NCI-H1105 (cell line): ENCODE data around the gene MAD1L1.
"Not testable (repeated sequence)": the region's sequence is repeated elsewhere in the genome, so short reads cannot be mapped to it uniquely, and the experiment has no call there.

Source experiments
- DNase-seq: peaks from one replicate; lab custom pipeline; 2025; lab: John Stamatoyannopoulos, UW

The MAD1L1 gene

DNA sequence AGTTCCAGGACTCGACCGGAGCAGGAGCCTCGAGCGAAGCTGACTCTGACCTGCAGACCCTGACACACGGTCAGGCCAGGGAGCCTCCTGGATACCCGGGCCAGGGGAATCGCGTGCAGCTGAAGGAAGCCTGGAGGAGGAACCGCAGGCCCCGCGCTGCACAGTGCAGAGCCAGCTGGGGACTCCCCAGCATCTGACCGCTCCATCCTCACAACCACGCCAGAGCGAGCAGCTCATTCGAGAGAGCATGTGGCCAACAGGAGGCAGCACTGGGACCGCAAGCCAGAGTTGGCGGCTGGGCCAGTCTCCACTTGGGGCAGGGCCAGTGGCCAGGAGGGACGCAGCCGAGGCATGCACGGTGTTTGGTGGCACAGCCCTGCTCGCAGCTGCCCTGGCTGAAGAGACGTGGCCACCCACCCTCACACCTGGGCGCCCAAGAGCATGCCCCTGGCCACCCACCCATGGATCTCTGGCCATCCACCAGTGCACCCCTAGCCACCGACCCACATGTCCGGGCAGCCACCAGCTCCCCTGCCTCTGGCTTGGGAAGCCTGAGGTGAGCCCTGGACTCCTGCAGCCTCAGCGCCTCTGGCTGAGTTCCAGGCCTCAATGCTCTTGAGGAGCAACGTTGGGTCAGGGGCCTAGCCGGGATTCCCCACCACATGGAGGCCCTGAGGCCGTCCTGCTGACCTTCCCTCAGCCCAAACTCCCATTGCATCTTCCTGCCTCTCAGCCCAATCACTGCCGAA is 348.7 kb downstream of the MAD1L1 start:
- DNase-seq, result no peak

DNA sequence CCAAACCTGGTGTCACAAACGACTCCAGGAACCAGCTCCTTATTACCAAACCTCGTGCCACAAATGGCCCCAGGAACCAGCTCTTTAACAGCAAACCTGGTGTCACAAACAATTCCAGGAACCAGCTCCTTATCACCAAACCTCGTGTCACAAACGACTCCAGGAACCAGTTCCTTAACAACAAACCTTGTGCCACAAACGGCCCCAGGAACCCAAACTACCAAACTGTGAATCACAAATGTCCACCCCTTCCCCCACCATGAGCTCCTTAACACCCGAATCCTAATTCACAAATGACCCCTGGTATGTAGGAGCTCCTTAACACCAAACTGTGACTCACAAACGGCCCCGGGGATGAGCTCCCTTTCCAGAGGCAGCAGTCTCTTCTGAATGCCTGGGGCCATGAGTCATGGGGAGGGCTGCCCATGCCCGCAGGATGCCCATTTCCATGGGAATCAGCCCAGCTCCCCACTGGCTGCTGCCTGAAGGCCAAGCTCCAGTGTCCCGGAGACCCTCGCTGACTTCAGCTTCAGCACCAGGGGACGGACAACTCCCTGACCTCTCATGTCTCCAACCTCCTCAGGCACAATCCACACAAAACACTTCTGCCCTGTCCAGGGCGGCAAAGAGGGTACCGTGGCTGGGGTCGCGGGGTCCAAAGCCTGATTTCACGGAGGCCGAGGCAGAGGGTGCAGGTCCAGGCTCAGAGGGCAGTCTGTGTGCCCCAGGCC is 349.5 kb downstream of the MAD1L1 start:
- DNase-seq, result no peak

DNA sequence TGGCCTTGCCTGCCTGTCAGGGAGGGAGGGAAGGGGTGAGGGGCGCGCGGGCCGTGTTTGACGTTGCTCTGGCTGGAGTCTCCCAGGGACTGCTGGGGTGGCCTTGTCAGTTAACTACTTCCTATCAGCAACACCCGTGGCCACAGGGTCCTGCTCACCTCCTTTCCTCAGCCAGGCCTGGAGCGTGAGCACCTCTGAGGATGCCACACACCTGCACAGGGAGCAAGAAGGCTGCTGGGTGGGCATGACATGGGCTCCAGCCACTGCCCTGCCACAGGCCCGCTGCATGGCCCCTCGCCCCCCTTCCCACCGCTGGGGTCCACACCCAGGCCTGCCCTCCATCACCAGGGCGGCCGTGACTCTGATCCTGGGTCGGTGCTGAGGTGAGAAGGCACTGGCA is 350.3 kb downstream of the MAD1L1 start:
- no peak for DNase-seq

DNA sequence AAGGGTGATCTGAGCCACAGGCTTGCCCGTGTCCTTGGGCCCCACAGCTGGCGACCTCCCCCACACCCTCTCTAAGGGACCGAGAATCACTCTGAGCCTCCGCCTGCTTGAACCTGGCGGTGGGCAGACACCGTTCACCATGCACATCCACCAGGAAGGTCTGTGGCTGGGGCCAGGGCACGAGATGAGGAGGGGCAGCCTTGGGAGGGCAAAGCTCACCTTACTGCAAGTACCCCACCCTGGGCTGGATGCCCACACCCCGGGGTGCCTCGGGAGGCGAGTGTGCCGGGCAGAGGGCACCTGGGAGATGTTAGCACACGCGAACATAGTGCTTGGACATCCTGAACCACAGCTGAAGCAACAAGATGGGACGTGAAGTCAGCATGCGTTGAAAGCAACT is 350.8 kb downstream of the MAD1L1 start:
- no peak for DNase-seq

DNA sequence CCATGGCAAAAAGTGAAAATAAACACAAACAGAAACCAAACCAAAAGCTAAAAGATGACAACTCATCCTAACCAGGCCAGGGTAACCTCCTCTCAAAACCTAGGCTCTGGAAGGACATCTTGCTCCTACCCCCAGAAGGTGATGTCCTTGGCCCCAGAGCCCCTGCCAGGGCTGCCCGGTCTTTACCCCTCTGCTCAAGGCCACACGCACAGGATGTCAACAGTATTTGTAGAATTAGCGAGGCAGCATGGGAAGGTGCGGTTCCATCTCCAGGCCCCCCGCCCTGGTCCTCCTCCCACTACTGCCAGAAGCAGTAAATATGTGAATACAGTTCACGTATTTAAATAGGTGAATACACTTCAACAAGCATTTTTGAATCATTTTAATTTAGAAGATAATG is 356.1 kb downstream of the MAD1L1 start:
- not testable (repeated sequence) for DNase-seq

DNA sequence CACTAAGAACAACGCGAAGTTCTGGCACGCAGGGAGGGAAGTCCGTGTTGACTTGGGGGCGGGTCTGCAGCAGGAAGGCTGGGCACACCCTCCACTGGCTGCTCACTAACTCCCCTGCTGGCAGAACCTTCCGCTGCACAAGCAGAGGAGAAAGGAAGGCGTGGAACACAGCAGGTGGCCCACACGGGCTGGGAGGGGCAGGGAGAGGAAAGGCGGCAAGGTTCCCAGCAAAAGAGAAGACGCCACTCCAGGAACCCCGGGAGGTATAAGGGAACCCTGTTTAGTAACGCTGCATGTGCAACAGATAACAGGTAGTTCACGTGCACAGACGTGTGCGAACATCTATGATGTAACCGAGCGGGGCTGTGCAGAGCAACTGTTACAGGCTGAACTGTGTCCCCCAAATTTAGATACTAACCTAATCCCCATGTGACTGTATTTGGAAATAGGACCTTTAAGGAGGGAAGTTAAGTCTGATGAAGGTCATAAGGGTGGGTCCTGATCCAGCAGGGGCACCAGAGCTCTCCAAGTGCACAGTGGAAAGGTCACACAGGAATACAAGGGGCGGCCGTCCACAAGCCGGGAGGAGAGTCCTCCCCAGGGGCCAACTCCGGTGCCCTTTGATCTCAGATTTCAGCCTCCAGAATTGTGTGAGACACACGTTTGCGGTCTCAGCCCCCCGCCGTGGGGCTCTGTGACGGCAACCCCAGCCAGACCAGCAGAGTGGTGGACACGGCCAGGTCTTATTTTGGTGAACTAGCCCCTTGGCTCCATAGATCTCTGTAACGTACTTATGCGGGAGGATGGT is 357.1 kb downstream of the MAD1L1 start:
- not testable (repeated sequence) for DNase-seq

DNA sequence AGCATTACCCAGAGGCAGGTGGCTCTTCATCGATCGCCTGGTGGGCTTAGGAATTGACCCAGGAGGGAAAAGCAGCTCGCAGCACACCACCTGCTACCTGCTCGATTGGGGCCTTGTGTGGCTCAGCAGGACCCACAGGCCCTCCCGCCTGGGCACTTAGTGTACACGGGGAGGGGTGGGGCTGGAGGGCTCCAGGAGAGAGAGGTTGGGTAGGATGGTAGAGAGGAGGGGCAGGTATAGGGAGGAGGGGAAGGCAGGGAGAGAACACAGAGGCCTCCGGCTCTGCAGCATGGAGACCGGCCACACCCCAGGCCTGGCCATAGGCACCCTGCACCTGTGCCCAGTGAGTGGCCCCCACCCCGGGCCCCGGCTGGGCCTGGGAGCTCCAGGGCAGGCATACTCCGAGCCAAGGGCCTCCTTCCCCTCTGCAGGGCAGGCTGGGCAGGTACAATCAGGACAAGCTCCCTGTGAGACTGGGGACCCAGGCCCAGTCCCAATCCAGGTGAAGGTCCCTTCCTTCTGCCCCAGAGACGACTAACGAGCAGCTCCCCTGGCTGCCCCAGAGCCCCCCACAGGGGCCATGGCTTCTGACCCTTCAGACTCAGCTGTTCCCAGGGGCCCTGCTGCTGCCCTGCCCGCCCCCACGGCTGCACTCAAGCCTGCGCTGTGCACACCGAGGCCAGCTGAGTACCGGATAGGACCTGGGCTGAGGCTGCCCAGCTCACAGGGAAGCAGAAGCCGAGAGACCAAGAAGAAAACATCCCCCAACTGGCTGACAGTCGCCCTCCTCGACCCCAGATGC is 358.0 kb downstream of the MAD1L1 start:
- DNase-seq, result not testable (repeated sequence)

DNA sequence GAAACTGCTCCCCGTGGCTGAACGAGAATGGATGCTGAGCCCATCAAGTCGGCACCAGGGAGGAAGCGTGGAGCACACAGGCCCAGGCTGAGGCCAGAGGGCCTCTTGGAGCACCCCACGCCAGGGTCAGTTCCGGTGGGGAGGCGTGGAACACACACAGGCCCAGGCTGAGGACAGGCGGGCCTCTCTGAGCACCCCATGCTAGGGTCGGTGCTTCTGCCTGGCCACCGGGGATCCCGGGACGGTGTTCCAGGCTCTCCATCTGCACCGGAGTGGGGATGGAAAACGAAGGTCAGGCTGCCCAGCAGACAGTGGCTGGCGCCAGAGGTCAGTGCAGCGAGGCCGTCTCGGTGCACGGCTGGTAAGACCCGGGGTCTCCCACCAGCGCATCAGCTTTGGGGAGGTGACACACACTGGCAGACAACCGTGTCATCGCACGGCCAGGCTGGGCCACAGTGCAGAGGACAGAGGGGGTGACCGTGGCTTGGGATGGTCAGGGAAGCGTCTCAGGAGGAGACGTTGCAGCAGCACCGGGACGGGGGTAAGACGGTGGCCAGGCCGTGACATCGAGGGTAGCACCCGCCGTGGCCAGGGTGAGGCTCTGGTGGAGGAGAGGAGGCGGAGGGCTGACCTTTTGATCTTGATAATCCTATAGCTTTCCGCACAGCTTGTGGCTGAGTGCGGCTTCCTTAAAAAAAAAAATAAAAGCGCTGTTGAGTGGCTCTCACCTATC is 358.7 kb downstream of the MAD1L1 start:
- no peak for DNase-seq

DNA sequence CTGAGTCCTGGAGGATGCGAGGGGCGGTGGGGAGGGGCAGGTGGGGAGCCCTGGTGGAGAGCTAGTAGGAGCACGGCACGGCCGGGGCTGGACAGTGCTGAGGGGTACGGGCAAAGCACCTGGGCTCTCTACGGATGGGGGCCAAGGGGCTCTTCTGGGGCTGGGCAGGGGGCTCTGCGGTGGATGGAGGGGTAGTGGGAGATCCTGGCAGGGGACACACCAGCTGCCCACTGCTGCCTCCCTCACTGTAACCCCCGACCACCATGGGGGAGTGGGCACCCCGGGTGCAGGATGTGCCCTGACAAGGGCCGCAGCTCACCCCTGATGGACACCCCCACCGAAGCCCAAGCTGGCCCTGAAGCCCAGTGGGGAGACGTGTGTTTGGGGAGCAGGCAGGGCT is 359.3 kb downstream of the MAD1L1 start:
- no peak for DNase-seq

DNA sequence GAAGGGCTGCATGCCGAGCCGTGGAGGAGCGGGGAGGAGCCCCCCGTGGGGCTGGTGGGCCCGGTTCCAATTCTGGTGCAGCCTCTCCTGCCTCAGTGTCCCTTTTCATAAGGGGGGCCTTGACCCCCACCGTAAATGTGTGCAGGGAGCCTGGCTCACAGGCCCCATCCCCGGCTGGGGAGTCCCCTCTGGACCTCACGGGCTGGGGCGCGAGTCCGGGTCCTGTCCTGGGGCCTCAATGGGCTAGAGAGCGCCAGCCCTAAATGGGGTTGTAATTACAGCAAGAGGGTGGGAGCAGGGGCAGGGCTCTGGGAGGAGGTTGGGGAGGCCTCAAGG is 359.7 kb downstream of the MAD1L1 start:
- DNase-seq, result no peak

DNA sequence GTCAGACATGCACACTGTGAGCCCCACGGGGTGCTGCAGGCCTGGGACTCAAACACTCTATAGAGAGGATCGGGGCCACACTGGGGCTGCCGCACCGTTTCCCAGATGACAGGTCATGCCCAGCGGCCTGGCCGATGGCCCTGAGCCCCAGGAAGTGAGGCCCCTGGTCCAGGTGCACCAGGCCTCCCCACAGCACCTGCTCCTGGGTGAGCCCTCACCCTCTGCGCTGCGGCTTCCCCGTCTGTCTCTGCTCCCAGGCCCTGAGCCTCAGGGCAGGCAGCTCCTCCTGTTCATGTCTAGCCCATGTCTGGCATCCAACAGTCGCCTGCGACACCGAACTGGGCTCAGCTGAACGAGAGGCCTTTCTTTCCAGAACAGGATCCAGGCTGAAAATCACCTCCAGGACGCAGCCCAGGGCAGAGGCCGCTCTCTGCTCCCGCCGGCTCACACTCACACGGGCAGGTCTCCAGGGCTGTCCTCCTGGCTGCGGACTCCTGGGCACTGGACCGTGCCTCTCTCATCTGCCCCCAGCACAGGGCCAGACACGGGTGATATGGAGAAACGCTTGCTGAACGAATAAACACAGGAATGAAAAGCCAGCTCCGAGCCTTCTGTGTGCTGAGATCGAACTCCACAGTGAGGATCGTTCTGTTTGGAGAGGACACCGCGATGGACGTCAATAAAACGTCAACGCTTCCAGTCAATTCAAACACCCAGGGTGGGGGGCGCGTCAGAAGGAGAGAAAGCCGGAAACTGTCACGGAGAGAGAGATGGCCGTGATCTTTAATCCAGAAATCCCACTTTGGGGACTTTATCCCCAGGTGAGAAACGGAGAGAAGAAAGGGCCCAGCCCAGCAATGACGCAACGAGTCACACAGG is 360.3 kb downstream of the MAD1L1 start:
- no peak for DNase-seq

DNA sequence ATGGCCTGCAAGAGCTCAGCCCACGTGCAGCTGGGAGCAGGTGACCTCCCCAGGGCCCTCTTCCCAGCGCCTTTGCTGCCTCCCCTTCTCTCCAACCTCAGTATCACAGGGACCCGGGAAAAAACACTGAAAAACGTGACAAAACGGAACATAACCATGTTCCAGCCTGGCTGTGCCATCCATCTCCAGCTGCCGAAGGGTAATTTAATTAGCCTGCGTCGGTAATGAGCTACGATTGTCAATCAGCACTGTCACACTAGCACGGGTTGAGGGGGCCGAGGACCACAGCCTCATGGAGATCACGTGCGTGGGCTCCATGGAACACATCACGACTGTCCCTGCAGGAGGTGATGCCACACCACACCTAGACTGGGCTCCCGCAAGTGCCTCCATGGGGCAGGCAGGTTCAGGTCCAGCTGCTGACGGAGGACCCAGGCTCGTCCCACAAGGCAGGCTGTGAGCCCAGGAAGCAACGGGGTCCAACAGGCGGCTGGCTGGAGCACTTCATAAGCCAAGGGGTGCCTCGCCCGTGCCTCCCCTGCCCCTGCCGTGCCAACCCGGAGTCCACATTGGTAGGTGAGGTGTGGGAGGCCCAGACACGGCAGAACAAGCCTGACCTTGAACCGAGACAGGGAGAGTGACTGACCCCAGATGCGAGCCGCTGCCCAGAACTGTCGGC is 363.2 kb downstream of the MAD1L1 start:
- DNase-seq, result no peak

DNA sequence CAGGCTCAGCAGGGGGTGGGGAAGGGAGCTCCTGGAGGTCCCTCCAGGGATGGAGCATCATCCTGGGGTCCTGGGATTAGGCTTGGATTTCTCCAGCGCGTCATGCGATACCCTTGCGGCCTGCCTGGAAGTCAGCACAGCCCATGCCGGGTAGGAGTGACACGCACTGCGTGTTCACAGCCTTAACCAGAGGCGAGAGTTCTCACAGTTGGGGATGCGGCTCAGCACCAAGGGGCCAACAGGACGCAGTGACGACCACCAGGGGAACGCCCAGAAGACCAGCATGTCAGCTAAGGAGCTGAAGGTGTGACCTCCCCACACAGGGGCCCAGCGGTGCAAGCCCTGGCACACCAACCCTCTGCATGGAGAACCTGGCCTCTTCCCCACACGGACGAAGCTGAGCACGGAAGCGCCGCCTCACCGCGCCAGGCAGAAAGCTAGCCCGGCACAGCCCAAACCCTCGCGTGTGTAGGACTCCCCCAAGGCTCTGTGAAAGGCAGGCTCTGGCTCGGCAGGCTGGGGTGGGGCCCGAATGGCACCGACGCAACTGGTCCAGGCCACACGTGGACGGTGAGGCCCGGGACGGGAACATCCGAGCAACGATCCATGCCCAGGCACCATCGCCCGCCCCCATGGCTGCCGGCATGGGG is 364.1 kb downstream of the MAD1L1 start:
- DNase-seq, result no peak

DNA sequence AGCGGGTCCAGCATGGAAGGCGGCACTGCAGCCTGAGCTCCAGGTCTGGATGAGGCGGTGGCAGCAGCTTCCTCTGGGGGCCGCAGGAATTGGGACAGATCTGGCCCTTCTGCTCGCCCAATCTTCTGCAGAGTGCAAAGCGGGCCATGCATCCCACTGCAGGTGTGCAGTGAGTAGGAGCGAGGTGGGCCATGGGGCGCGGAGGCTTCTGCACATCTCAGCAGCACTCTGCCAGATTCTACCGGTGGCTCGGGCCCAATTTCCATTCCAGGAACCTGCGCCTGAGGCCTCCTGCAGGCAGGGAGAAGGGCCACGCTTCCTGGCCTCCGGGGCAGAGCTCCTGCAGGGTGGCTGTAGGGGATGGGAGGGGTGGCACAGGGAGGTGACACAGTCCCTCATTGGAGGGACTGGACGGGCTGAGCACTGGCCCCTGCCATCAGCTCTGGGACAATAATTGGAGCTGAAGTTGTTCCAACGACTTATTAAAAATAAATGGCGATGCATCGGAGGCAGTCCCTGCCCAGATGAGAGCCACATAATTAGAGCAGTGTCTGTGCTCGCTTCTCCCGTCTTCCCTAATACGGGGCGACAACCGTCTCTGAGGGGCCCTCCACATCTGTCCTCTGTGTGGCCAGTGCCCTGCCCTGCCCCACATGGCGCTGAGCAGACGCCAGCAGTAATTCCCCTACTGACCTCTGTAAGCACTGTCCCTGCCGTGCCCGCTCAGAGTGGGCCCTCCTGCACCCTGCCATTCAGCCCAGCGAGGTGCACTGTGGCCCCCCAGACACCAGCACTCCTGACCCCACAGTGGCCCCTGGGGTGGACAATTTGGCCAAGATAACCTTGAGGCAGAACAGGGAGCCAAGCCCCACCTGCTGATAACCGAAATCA is 365.1 kb downstream of the MAD1L1 start:
- no peak for DNase-seq

DNA sequence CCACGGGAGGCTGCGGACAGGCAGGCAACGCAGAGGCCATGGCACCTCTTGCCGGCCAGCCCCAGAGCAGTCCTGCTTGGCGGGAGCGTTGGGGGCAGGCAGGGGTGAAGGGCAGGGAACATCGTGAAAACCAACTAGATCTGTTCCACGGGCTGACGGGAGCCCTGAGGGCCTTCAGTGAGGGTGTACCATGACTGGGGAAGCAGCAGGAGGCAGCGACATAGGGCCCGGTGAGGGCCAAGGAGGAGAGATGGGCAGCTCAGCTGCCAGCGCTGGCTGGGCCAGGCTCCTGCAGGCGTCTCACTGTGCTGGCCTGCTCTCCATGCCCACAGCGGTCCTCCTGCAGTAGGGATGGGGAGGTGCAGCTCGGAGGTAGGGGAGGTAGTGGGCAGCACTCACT is 366.1 kb downstream of the MAD1L1 start:
- DNase-seq, result no peak

DNA sequence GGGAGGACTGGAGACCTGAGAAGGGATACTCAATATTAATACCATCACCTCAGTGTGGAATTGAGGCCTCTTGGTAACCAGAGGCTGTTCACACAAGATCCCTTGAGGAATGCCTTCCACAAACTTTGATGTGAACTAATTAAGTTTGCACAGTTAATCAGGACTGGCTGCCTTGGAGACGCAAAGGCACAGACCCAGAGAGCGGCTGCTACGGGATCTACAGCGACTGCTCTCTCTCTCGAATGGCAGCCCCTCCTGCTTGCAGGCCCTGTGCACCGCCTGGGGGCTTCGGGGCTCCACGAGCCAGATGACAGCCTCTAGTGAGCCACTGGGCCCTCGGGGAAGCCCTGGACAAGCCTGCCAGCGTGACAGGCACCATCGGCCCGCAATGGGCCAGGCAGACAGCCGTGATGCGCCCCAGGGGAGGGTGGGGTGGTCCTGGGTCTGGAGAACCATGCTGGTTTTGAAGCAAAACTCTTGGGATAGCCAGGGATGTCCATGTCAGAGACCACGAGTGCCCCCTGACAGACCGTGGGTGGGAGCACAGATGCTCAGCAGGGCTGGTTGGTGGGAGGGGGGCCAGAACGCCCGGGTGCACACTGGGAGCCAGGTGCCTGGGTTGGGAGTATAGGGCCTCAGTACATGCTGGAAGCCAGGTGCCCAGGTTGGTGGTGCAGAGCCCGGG is 367.0 kb downstream of the MAD1L1 start:
- DNase-seq, result no peak

DNA sequence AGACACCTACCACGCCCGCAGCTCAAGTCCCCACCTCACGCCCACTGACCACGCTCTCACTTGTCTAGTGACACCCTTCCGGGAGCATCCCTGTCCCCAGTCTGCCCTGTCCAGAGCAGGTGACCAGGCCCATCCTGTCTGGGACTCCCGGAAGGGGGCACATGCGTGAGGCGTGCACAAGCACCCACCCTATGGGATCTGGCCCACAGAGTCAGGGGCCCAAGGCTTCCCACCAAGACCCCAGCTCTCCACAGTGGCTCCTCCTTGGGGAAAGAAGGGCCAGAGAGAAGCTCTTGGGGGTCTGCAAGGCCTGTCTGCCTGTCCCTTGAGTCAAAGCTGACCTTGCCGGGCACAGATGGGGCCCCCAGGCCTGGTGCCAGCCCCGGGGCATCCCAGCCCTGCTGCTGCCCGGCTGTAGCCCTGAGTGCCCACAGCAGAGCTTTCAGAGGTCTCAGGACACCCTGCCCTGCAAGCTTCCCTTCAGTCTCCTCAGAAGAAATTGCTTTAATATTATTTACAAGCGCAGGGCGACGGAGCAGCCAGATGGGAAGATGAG is 367.7 kb downstream of the MAD1L1 start:
- DNase-seq, result no peak
